Hypothalamus (tissue), 51 donors: ENCODE results near the gene SLC9A3.
A peak's percentile ranks its signal among the peaks of the same experiment; 100 is the strongest.

ENCODE experiments used
- DNase-seq, 51 donors: peaks; one replicate each; lab custom pipeline; 2025; lab: John Stamatoyannopoulos, UW

Gene SLC9A3

GRCh38 chr5:448061-448765 is 76.0 kb downstream of the SLC9A3 start:
- DNase-seq: peak in 43 of 51 donors; percentile 21 to 84 (median 62)

GRCh38 chr5:447501-447900 is 76.7 kb downstream of the SLC9A3 start:
- peak in 1 of 51 donors; percentile 8 for DNase-seq

GRCh38 chr5:446883-447263 is 77.4 kb downstream of the SLC9A3 start:
- peak in 1 of 51 donors; percentile 6 for DNase-seq

GRCh38 chr5:446066-446882 is 78.0 kb downstream of the SLC9A3 start:
- DNase-seq: no peak

GRCh38 chr5:445591-445990 is 78.7 kb downstream of the SLC9A3 start:
- DNase-seq: no peak

GRCh38 chr5:444226-444625 is 80.0 kb downstream of the SLC9A3 start:
- peak in 1 of 51 donors; percentile 25 for DNase-seq

GRCh38 chr5:443239-444151 is 80.8 kb downstream of the SLC9A3 start:
- peak in 3 of 51 donors; percentile 59 to 63 (median 59) for DNase-seq

- DNase-seq: peak in 50 of 51 donors; percentile 5 to 88 (median 58)
Measured at GRCh38 chr5:442335-443238, 81.7 kb downstream of the SLC9A3 start, which contains the start of gene EXOC3. Gene EXOC3 (plus strand): TSS chr5:443176. CDS start chr5:446206, 3,030 bp downstream.

GRCh38 chr5:441996-442334 is 82.3 kb downstream of the SLC9A3 start:
- no peak for DNase-seq

GRCh38 chr5:440401-441201 is 83.6 kb downstream of the SLC9A3 start:
- peak in 1 of 51 donors; percentile 31 for DNase-seq

GRCh38 chr5:439636-440035 is 84.6 kb downstream of the SLC9A3 start:
- no peak for DNase-seq

- no peak for DNase-seq
Measured at GRCh38 chr5:439181-439580, 85.1 kb downstream of the SLC9A3 start.

- DNase-seq: no peak
Measured at GRCh38 chr5:438481-438981, 85.7 kb downstream of the SLC9A3 start.

GRCh38 chr5:437281-437771 is 86.9 kb downstream of the SLC9A3 start:
- DNase-seq: no peak

- no peak for DNase-seq
Measured at GRCh38 chr5:436641-436975, 87.6 kb downstream of the SLC9A3 start.

- no peak for DNase-seq
Measured at GRCh38 chr5:435961-436640, 88.1 kb downstream of the SLC9A3 start.

- no peak for DNase-seq
Measured at GRCh38 chr5:435156-435790, 89.0 kb downstream of the SLC9A3 start.
